ENCODE results near the gene FYB2.

GRCh38 chr1:56774067-56774609 is 45.1 kb downstream of the FYB2 start:
- no peak for TF ChIP-seq CTCF (IDR thresholded peaks at IDR 0.05; ENCODE audit: insufficient read depth, low read length, poor library complexity, severe bottlenecking)
- no peak for TF ChIP-seq EZH2phosphoT487 (conservative IDR thresholded peaks at IDR 0.05; ENCODE audit: low read length)

Measured in SU-DHL-6 (cell line).